Fibroblast of lung (primary cell): ENCODE results near the gene NEU3. TPM values are rescaled to one million over a fixed set of nuclear protein-coding genes. Genes with fewer than 3 reads are reported as not detected.

Source experiments
- DNase-seq, 2 donors: peaks; one replicate each; pipeline versions ENCODE4 v3.0.0 to v3.0.0-alpha.2; 2010; ENCODE audit warnings: low read depth in 2 of 2
- H2AFZ ChIP-seq: 2 replicates; pipeline ENCODE4 v1.5.1; 2012; ENCODE audit warnings: low read length, control low read depth, inconsistent platforms
- H3K27ac ChIP-seq: 2 replicates; pipeline ENCODE4 v1.5.1; 2011; ENCODE audit warnings: low read length, control low read depth; ENCODE audit not compliant: insufficient read depth
- H3K27me3 ChIP-seq: 2 replicates; pipeline ENCODE4 v1.5.1; 2011; ENCODE audit warnings: mild to moderate bottlenecking, low read length; ENCODE audit not compliant: control insufficient read depth, insufficient read depth
- H3K36me3 ChIP-seq: 2 replicates; pipeline ENCODE4 v1.5.1; 2011; ENCODE audit warnings: low read length; ENCODE audit not compliant: control insufficient read depth, insufficient read depth
- H3K4me1 ChIP-seq: 2 replicates; pipeline ENCODE4 v1.5.1; 2011; ENCODE audit warnings: low read length; ENCODE audit not compliant: control insufficient read depth, insufficient read depth; ENCODE audit errors: extremely low read depth
- H3K4me2 ChIP-seq: 2 replicates; pipeline ENCODE4 v1.5.1; 2011; ENCODE audit warnings: low read length, control low read depth; ENCODE audit not compliant: insufficient read depth; ENCODE audit errors: extremely low read depth
- H3K4me3 ChIP-seq, 4 experiments: fragments of 200-600 bp in 1 of 4; sonication (generic) in 1 of 4; replicated peaks in 1 of 4; 2 replicates each; pipeline ENCODE4 v1.5.1; 2011 to 2016; ENCODE audit warnings: low read length in 4 of 4, low read depth in 3 of 4, mild to moderate bottlenecking in 3 of 4, control low read depth in 2 of 4, inconsistent platforms in 1 of 4, mixed read lengths in 1 of 4; ENCODE audit not compliant: insufficient read depth in 1 of 4; ENCODE audit errors: control extremely low read depth in 1 of 4
- H3K79me2 ChIP-seq: 2 replicates; pipeline ENCODE4 v1.5.1; 2012; ENCODE audit warnings: mild to moderate bottlenecking, low read length, inconsistent platforms; ENCODE audit not compliant: control insufficient read depth, insufficient read depth
- H3K9ac ChIP-seq: 2 replicates; pipeline ENCODE4 v1.5.1; 2011; ENCODE audit warnings: mild to moderate bottlenecking, low read length, control low read depth; ENCODE audit not compliant: insufficient read depth
- H3K9me3 ChIP-seq: 2 replicates; pipeline ENCODE4 v1.5.1; 2012; ENCODE audit warnings: low read depth, low read length; ENCODE audit not compliant: control insufficient read depth, insufficient read depth
- H4K20me1 ChIP-seq: 2 replicates; pipeline ENCODE4 v1.5.1; 2011; ENCODE audit warnings: low read length; ENCODE audit not compliant: control insufficient read depth, insufficient read depth; ENCODE audit errors: extremely low read depth
- EZH2 ChIP-seq: IDR thresholded peaks from 2 replicates; pipeline ENCODE4 v1.5.1; 2012; ENCODE audit warnings: low read length, control low read depth, mild to moderate bottlenecking; ENCODE audit errors: missing control alignments
- polyA plus RNA-seq, 2 donors: library from polyadenylated mRNA; depleted of rRNA in 1 of 2; stranded (reverse) in 1 of 2; unstranded in 1 of 2; fragments of >200 nt; gene quantifications; 2 replicates each; pipeline ENCODE4 v1.2.1, GENCODE V29; 2011 to 2012; ENCODE audit warnings: missing spikeins in 1 of 2
- total RNA-seq: library from RNA; depleted of rRNA; stranded (reverse); fragments of >200 nt; gene quantifications from 2 replicates; pipeline ENCODE4 v1.2.1, GENCODE V29; 2014
- TF ChIP-seq, protein P1 (sequence below), 2 donors: IDR thresholded peaks in 1 of 2; conservative IDR thresholded peaks in 1 of 2; 1 replicate in 1 of 2; 2 replicates in 1 of 2; pipeline ENCODE4 v1.5.1; 2011 to 2012; ENCODE audit warnings: low read length in 2 of 2, control low read depth in 1 of 2, inconsistent platforms in 1 of 2, low read depth in 1 of 2, mild to moderate bottlenecking in 1 of 2

The NEU3 gene
- total and polyA plus RNA-seq, 2 donors (not counting 1 experiment from before 2014, with no cell fraction given), result 5.0 to 6.6 TPM

DNA sequence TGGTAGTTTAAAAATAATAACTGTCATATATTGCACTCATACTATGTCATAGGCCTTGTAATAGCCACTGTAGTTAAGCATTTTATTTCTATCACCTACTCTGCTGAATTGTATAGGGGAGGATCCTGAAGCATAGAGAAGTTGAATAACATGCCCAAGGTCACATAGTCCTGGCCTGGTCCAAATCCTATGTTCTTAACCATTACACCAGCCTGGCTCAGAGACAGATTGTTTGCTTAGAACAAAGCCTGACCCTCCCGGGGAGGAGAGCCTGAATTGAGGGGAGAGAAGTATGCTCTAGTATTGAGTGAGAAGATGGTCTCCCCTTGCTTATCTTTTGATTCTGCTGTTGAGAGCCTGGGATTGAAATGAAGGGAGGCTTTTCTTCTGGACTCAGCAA, 2.2 kb downstream of the NEU3 start:
- Histone ChIP-seq H3K4me1 (no peaks in the 10 kb centered on the region), H3K27ac (no peak overlapping the region), H2AFZ (no peak overlapping the region), H3K9me3 (no peaks in the 10 kb centered on the region), H3K27me3 (no peaks in the 10 kb centered on the region), H4K20me1 (no peaks in the 10 kb centered on the region), H3K4me3 (no peak overlapping the region), H3K36me3 (no peaks in the 10 kb centered on the region), H3K79me2 (no peaks in the 10 kb centered on the region), H3K4me2 (no peak overlapping the region), H3K9ac (no peak overlapping the region)
- DNase-seq, result no peak
- no peak for TF ChIP-seq EZH2
- TF ChIP-seq, protein P1, sequence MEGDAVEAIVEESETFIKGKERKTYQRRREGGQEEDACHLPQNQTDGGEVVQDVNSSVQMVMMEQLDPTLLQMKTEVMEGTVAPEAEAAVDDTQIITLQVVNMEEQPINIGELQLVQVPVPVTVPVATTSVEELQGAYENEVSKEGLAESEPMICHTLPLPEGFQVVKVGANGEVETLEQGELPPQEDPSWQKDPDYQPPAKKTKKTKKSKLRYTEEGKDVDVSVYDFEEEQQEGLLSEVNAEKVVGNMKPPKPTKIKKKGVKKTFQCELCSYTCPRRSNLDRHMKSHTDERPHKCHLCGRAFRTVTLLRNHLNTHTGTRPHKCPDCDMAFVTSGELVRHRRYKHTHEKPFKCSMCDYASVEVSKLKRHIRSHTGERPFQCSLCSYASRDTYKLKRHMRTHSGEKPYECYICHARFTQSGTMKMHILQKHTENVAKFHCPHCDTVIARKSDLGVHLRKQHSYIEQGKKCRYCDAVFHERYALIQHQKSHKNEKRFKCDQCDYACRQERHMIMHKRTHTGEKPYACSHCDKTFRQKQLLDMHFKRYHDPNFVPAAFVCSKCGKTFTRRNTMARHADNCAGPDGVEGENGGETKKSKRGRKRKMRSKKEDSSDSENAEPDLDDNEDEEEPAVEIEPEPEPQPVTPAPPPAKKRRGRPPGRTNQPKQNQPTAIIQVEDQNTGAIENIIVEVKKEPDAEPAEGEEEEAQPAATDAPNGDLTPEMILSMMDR (conservative IDR thresholded peaks at IDR 0.05 in 1 of 2, IDR thresholded peaks at IDR 0.05 in 1 of 2; ENCODE audit: low read depth in 1 of 2, low read length in 2 of 2), result no peak

DNA sequence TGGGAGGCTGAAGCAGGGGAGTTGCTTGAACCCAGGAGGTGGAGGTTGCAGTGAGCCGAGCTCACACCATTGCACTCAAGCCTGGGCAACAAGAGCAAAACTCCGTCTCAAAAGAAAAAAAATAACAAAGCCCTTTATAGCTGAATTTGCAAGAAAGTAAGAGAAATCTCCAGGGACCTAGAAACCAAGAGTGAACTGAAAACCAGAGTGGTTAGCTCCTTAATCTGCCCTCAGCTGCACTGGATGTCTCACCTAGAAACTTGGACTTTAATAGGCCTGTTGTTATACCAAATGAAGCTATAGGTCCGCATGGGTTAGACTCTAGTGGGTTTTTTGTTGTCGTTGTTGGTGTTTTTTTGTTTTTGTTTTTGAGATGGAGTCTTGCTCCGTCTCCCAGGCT, 4.1 kb downstream of the NEU3 start:
- DNase-seq, result no peak

DNA sequence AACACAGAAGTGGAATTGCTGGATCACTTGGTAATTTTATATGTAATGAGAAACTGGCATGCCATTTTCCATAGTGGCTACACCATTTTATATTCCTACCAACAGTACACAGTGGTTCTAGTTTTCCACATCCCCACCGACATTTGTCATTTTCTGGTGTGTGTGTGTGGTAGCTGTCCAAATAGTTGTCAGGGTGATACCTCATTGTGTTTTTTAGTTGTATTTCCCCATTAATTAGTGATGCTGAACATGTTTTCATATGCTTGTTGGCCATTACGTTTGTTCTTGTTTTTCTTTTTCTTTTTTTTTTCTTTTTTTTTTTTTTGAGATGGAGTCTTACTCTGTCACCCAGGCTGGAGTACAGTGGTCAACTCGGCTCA, 12.2 kb downstream of the NEU3 start:
- Histone ChIP-seq H3K9ac (no peak overlapping the region), H3K79me2 (no peaks in the 10 kb centered on the region), H2AFZ (no peak overlapping the region), H3K4me3 (no peak overlapping the region), H3K36me3 (peaks cover 5% of the 10 kb centered on the region), H3K4me1 (no peaks in the 10 kb centered on the region), H4K20me1 (no peaks in the 10 kb centered on the region), H3K9me3 (no peaks in the 10 kb centered on the region), H3K4me2 (no peak overlapping the region), H3K27ac (no peak overlapping the region), H3K27me3 (no peaks in the 10 kb centered on the region)
- DNase-seq, result no peak
- TF ChIP-seq EZH2, result no peak
- TF ChIP-seq, protein P1 (conservative IDR thresholded peaks at IDR 0.05 in 1 of 2, IDR thresholded peaks at IDR 0.05 in 1 of 2; ENCODE audit: low read depth in 1 of 2, low read length in 2 of 2), result no peak

More for the DNA sequence above, 4.1 kb downstream of the NEU3 start:
- TF ChIP-seq EZH2, result no peak
- TF ChIP-seq, protein P1 (conservative IDR thresholded peaks at IDR 0.05 in 1 of 2, IDR thresholded peaks at IDR 0.05 in 1 of 2; ENCODE audit: low read depth in 1 of 2, low read length in 2 of 2), result no peak
- H3K9ac ChIP-seq, result no peak overlapping the region
- no peaks in the 10 kb centered on the region for H3K36me3 ChIP-seq
- no peak overlapping the region for H3K27ac ChIP-seq
- H3K79me2 ChIP-seq, result no peaks in the 10 kb centered on the region
- H3K4me2 ChIP-seq, result no peak overlapping the region
- no peak overlapping the region for H2AFZ ChIP-seq
- no peaks in the 10 kb centered on the region for H3K27me3 ChIP-seq
- no peaks in the 10 kb centered on the region for H3K9me3 ChIP-seq
- H3K4me3 ChIP-seq, result no peak overlapping the region
- H3K4me1 ChIP-seq, result no peaks in the 10 kb centered on the region
- H4K20me1 ChIP-seq, result no peaks in the 10 kb centered on the region
